GM19043 (cell line): ENCODE results near the gene NSDHL.

ENCODE experiments used
- ATAC-seq: cut with Tn5 transposase; IDR thresholded peaks from one replicate; pipeline ENCODE4 v1.9.1; 2021; ENCODE audit warnings: low read depth; ENCODE audit not compliant: unreplicated experiment

The NSDHL gene

GRCh38 chrX:152892999-152893891 is 62.4 kb downstream of the NSDHL start:
- no peak for ATAC-seq

- no peak for ATAC-seq
These were observed 63.2 kb downstream of the NSDHL start for GRCh38 chrX:152893980-152894610.

GRCh38 chrX:152895121-152895520 is 64.3 kb downstream of the NSDHL start:
- ATAC-seq, result no peak

- ATAC-seq, result no peak
These were observed 65.0 kb downstream of the NSDHL start for GRCh38 chrX:152895724-152896420.

- ATAC-seq, result no peak
These were observed 65.6 kb downstream of the NSDHL start for GRCh38 chrX:152896450-152896849.

- ATAC-seq, result no peak
These were observed 66.6 kb downstream of the NSDHL start, which contains the start of gene ZNF185 for GRCh38 chrX:152897222-152898131. TSS of gene ZNF185 (plus strand) at chrX:152898067. CDS start at chrX:152914490, 16,423 bp downstream.

GRCh38 chrX:152898442-152898841 is 67.6 kb downstream of the NSDHL start:
- ATAC-seq, result no peak

GRCh38 chrX:152899111-152899873 is 68.4 kb downstream of the NSDHL start:
- ATAC-seq, result no peak

GRCh38 chrX:152899874-152900719 is 69.2 kb downstream of the NSDHL start:
- no peak for ATAC-seq

- ATAC-seq, result no peak
These were observed 70.1 kb downstream of the NSDHL start for GRCh38 chrX:152900937-152901445.

- no peak for ATAC-seq
These were observed 71.1 kb downstream of the NSDHL start for GRCh38 chrX:152901816-152902501.

- no peak for ATAC-seq
These were observed 71.6 kb downstream of the NSDHL start for GRCh38 chrX:152902502-152902820.

- no peak for ATAC-seq
These were observed 72.7 kb downstream of the NSDHL start for GRCh38 chrX:152903589-152903988.

GRCh38 chrX:152904151-152905080 is 73.6 kb downstream of the NSDHL start:
- ATAC-seq, result no peak

- ATAC-seq, result no peak
These were observed 74.2 kb downstream of the NSDHL start for GRCh38 chrX:152905081-152905420.

- ATAC-seq, result no peak
These were observed 76.3 kb downstream of the NSDHL start for GRCh38 chrX:152907084-152907651.

- ATAC-seq, result no peak
These were observed 77.6 kb downstream of the NSDHL start for GRCh38 chrX:152908486-152908885.
